GM20431 (cell line): Measurements from ENCODE around the gene ZNF560.

Experiments used
- in situ Hi-C: fragments of 300-500 bp; cut with MseI, MboI; formaldehyde crosslinking; loops from one replicate; pipeline ENCODE4 v1.15.0; 2020; ENCODE audit warnings: low sequenced_read_pairs; ENCODE audit not compliant: unreplicated experiment

Gene ZNF560

DNA sequence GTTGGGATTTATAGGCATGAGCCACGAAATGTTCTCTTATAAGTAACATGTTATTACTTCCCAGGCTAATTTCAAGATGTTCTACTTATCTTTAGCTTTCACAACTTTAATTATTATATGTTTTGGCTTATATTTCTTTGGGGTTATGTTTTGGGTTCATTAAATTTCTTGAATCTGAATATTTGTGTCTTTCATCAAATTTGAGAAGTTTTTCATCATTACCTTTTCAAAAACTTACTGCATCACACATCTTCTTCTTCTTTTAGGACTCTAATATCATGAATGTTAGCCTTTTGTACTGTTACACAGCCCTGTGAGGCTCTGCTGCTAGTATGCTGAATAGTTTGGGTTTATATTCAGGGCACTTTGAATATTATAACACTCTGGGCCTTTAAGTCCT is 53.4 kb downstream of the ZNF560 start:
- in situ Hi-C loops = no loop called here

DNA sequence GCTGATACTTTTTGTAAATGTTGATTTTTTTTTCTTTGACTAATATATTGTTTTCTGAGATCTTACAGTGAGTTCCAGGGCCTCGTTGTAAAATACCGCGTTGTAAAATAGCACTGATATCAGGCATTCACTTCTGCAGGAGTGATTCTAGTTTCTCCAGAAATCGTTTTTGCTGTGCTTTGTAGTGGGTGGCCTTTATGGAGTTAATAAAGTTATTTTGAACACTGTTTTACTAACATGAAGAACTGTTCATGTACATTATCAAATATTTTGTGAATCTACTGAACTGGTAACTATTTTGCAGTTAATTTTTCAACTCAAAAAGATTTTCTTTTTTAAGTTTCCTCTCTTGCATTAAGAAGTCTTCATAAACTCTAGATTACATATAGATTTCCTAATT is 62.1 kb downstream of the ZNF560 start:
- in situ Hi-C loops = no loop called here

- in situ Hi-C loops = no loop called here
Observed at GRCh38 chr19:9435279-9436268, 62.8 kb downstream of the ZNF560 start, which contains the start of gene ZNF266. Gene ZNF266, minus strand, starts transcription at chr19:9435573. Its CDS starts 15,484 bp downstream, at chr19:9420089.

GRCh38 chr19:9431475-9431874 is 66.9 kb downstream of the ZNF560 start:
- in situ Hi-C loops = no loop called here

DNA sequence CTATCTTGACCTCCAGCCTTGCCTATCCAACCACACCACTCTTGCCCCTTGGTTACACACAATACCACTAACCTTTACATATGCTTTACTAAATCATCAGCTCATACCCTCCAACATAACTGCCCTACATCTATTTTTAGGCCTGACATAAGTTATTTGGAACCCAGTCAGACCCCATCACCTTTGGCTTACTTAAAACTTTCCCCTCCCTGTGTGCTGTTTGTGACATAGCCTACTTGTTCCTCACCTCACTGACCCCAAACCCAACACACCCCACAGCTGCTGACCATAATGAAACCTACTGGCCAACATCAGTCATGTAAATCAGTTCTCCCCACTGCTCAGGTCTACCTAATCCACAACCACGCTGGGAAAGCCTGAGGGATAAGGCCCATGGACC is 68.0 kb downstream of the ZNF560 start:
- in situ Hi-C loops = no loop called here

- in situ Hi-C loops = no loop called here
Observed at GRCh38 chr19:9427941-9428340, 70.5 kb downstream of the ZNF560 start.
